ENCODE results near the gene SLC44A4.

DNA sequence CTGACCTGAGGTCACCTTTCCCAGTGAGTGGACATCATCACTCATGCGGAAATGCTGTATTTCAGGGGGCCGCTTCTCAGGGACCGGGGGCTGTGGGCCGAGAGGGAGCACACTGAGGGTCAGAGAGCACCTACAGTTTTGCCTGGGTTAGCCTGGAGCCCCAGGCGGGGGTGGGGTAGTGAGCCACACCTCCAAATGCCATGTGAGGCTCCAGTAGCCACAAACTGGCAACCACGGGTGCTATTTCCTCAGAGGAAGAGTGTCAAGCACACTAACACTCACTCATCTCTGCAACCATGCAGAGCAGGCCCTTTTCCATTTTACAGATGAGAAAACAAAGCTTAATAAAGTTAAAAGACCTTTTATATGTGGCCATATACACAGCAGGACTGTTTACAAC is 14.0 kb upstream of the SLC44A4 start:
- TF ChIP-seq ESRRG (CRISPR knock-in tag; IDR thresholded peaks at IDR 0.05) = no peak
- no peak for TF ChIP-seq RARB (CRISPR knock-in tag; IDR thresholded peaks at IDR 0.05)
- TF ChIP-seq, protein P1, sequence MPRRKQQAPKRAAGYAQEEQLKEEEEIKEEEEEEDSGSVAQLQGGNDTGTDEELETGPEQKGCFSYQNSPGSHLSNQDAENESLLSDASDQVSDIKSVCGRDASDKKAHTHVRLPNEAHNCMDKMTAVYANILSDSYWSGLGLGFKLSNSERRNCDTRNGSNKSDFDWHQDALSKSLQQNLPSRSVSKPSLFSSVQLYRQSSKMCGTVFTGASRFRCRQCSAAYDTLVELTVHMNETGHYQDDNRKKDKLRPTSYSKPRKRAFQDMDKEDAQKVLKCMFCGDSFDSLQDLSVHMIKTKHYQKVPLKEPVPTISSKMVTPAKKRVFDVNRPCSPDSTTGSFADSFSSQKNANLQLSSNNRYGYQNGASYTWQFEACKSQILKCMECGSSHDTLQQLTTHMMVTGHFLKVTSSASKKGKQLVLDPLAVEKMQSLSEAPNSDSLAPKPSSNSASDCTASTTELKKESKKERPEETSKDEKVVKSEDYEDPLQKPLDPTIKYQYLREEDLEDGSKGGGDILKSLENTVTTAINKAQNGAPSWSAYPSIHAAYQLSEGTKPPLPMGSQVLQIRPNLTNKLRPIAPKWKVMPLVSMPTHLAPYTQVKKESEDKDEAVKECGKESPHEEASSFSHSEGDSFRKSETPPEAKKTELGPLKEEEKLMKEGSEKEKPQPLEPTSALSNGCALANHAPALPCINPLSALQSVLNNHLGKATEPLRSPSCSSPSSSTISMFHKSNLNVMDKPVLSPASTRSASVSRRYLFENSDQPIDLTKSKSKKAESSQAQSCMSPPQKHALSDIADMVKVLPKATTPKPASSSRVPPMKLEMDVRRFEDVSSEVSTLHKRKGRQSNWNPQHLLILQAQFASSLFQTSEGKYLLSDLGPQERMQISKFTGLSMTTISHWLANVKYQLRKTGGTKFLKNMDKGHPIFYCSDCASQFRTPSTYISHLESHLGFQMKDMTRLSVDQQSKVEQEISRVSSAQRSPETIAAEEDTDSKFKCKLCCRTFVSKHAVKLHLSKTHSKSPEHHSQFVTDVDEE (CRISPR knock-in tag; IDR thresholded peaks at IDR 0.05) = no peak
- no peak for TF ChIP-seq ZNF70 (CRISPR knock-in tag; IDR thresholded peaks at IDR 0.05)
- TF ChIP-seq ARNTL (CRISPR knock-in tag; IDR thresholded peaks at IDR 0.05; ENCODE audit: borderline replicate concordance, low read depth) = no peak
- no peak for TF ChIP-seq OSR1 (CRISPR knock-in tag; IDR thresholded peaks at IDR 0.05)

All from SK-N-SH treated with all-trans-retinoic acid at 6 μM for 48 hours (cell line).